GM21737 (cell line): ENCODE data around the gene BABAM2.
"Not testable (repeated sequence)": the region's sequence is repeated elsewhere in the genome, so short reads cannot be mapped to it uniquely, and the experiment has no call there.

Experiments
- ATAC-seq: cut with Tn5 transposase; IDR thresholded peaks from one replicate; pipeline ENCODE4 v1.9.1; 2021; ENCODE audit warnings: mild to moderate bottlenecking, moderate library complexity; ENCODE audit not compliant: unreplicated experiment

The BABAM2 gene

DNA sequence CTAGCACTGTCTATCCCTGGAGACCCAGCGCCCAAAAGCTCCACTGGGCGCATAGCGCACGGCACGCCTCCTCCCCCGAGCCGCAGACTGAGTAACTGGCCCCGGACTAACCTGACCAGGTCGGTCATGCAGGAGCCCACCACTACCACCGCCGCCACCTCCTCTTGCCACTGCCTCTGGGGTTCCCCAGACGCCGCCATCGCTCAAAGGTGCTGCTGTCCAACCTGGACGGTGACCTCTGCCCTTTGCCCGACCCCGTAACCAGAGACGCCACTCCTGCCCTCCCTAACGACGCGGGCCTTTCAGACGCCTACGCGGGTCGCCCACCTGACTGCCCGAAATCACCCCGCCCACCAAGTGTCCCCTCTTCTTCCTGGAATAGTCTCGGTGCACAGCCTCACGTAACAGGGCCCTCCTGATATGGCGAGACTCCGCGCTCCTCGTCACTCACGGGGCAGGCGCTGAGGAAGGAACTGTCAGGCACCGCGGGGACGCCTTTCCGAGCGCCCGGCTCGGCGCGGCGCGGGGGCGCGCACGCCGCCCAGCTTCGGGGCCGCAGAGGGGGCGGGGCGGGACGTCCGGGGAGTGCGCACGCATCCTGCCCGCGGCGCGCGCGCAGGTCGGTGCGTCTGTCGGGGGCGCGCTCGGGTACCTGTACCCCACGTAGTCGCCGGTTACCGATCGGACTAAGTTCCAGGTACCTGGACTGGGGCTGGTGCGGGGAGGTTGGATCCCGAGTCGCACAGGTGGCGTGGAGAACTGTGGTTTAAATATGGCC is at the start of gene BABAM2, which contains the start of gene RBKS:
Gene BABAM2, plus strand, starts transcription at position 584 of the 778 bp plus-strand sequence. CDS start 3,828 bp downstream, outside the sequence.
Gene RBKS, minus strand, starts transcription at position 242 of the 778 bp plus-strand sequence. Its CDS starts 42 bp downstream, at position 200.
- ATAC-seq, result peak; percentile 80

- no peak for ATAC-seq
Measured at GRCh38 chr2:27842894-27843293, 47.6 kb upstream of the BABAM2 start.

- no peak for ATAC-seq
Measured at GRCh38 chr2:27843992-27844391, 46.5 kb upstream of the BABAM2 start.

DNA sequence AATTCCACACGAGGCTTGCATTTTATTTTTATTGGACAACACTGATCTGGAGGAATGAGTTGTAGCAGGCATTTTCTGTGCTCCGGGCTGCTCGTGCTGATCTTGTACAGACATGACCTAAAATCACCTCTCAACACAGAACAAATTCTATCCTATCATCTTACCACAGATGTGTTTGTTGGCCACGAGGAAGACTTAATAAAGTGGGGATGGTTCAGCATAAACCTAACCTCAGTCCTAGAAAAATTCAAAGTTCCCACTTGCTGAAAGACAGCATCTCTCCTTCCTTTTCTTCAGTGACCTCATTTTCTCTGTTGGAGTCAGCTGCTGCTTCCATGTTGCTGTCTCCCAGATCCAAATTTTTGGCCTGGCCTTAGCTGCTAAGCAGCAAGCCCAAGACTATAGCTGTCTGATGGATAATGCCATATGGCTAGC is 45.7 kb upstream of the BABAM2 start:
- ATAC-seq, result no peak

GRCh38 chr2:27847333-27847732 is 43.2 kb upstream of the BABAM2 start:
- no peak for ATAC-seq

DNA sequence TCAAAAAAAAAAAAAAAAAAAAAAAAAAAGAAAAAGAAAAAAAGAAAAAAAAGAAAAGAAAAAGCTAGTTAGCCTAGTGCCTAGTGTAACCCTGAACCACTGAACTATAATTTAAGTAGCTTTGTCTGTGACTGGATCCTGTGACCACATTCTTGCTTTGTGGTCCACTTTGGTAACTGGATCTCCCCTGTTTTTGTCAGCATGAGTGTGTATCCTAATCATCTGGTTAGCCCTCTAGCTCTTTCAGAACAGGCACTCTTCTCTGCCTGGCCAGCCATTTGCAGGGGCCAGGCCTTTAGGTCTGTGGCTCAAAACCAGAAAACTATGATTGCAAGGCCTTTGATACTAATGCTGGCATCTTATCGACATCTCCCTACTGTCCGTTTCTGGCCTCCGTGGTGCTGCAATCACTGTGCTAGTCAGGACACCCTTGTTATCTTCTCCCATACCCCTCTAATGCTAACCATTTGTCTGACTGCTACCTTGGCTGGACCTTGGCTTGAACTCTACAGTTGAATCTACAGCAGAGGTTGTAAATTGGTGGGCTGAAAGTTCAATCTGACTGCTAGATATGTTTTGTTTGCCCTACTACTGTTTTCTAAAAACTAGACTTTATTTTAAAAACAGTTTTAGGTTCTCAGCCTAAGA is 40.8 kb upstream of the BABAM2 start:
- ATAC-seq, result no peak

- ATAC-seq, result no peak
Measured at GRCh38 chr2:27852691-27853090, 37.8 kb upstream of the BABAM2 start.

- ATAC-seq, result no peak
Measured at GRCh38 chr2:27854229-27854862, 36.2 kb upstream of the BABAM2 start.

DNA sequence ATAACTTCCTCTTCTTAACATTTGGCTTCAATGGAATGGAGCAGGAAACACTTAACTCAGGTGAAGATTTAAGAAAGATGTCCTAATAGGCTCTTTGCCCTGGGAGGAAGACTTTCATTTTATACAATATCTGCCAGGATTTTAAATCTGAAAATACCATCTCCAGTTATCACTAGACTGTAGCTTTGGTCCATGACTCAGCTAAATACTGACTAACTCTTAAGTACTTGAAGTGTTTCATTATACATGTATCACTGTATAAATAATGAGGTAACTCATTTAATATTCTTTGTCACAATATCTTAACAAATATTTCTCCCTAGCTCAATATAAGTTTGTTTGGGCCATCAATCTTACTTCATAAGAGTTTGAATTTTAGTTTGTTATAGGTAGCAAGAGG is 35.1 kb upstream of the BABAM2 start:
- ATAC-seq, result no peak

GRCh38 chr2:27856386-27856785 is 34.1 kb upstream of the BABAM2 start:
- no peak for ATAC-seq

- no peak for ATAC-seq
Measured at GRCh38 chr2:27856956-27857355, 33.6 kb upstream of the BABAM2 start.

GRCh38 chr2:27857417-27858172 is 32.9 kb upstream of the BABAM2 start:
- ATAC-seq, result no peak

DNA sequence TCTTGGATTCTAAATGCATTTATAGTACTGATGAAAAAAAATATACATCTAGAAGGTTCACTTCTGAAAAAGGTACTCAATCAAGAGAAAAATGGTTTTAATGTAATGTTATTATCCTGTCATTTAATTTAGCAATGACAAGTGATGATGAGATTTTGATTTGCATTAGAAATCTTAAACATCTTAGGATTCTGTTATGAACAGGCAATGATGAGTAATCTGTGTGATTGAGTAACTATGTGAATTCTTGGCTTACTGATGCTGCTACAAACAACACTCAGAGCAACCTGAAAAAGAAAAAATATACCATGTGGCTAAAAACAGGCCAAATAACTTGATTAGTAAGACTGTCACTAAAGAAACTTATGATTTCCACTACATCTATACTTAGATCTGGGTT is 30.4 kb upstream of the BABAM2 start:
- no peak for ATAC-seq

DNA sequence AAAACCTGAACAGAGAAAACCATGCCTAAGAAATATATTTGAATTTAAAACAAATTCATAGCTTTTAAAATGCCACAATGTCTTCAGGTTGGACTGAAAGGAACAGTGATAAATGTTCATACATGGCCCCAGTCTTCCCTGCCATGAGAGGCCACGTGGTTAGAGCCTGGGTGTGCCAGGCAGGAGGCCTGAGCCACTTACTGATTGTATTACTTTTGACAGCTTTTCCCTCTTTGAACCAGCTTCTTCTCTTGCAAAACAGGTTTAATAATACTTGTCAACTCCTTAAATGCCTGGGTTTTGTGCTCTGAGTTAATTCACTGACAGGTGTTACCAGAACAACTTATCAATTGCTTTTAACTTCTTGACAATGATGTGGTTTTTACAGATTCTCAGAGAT is 27.4 kb upstream of the BABAM2 start:
- ATAC-seq, result no peak

GRCh38 chr2:27863955-27864354 is 26.6 kb upstream of the BABAM2 start:
- not testable (repeated sequence) for ATAC-seq

DNA sequence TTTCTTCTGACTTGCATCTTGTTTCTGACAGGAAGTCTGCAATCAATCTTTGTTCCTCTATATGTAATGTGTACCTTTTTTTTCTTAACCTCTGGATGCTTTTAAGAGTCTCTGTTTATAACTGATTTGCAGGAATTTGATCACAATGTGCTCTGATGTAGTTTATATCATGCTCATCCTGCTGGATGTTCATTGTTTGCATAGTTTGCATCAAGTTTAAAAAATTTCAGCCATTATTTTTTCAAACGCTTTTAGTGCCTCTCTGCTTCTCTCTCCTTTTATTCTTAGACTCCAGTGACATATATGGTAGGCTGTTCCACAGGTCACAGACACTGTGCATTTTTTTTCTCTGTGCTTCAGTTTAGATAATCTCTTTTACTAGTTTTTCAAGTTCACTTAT is 24.3 kb upstream of the BABAM2 start:
- no peak for ATAC-seq

- no peak for ATAC-seq
Measured at GRCh38 chr2:27869763-27870162, 20.8 kb upstream of the BABAM2 start.

GRCh38 chr2:27870724-27871123 is 19.8 kb upstream of the BABAM2 start:
- ATAC-seq, result no peak

- ATAC-seq, result no peak
Measured at GRCh38 chr2:27871802-27872201, 18.7 kb upstream of the BABAM2 start.

- ATAC-seq, result no peak
Measured at GRCh38 chr2:27873091-27873490, 17.4 kb upstream of the BABAM2 start.
